ENCODE results near the gene GLP2R.

Gene GLP2R

GRCh38 chr17:9922012-9922848 is 96.5 kb downstream of the GLP2R start:
- TF ChIP-seq POLR2A (IDR thresholded peaks at IDR 0.05; ENCODE audit: low read depth, low read length) = no peak
- DNase-seq (ENCODE audit: insufficient read length, low spot score) (no peak), FAIRE-seq (no peak)

DNA sequence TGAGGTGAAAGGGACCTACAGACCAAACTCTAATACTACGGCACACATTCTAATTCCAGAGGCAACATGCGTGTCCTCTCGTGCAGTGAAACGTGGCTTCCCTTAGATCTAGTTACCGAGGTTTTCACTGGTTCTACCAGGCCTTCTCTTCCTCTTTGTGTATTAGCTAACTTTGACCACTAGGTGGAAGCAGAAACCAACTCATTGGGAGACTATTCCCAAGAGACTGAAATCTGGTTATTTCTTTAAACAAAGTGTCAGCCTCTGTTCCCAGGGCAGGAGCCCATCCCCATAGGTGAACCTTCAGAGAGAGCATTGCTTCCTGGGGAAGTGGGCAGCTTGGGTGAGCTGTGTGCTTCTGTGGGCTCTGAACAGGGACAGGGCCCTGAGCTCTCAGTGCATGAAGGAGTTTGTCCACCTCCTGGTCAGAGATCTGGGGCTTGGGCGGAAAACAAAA is 99.0 kb downstream of the GLP2R start:
- TF ChIP-seq POLR2A (IDR thresholded peaks at IDR 0.05; ENCODE audit: low read depth, low read length) = no peak
- peak; percentile 75 for FAIRE-seq
- DNase-seq (ENCODE audit: insufficient read length, low spot score) = peak; percentile 60

DNA sequence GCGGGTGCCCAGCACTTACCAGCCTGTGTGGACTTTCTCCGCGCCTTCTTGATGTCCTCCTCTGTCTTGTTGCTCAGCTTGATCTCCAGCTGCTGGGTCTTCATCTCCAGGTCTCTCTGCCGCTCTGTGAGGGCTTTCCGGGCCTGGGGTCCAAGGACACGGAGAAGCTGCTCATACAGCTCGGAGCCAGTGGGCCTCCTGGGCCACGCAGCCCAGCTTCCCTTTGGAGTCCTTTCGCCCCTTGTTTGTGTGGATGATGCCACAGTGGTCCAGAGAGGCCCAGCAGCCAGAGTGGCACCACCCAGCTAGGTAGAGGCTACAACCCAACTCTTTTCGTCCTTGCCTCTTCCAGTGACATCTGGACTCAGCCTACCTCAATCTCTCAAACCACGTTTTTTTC is 99.7 kb downstream of the GLP2R start:
- DNase-seq (ENCODE audit: insufficient read length, low spot score) (no peak), FAIRE-seq (no peak)
- no peak for TF ChIP-seq POLR2A (IDR thresholded peaks at IDR 0.05; ENCODE audit: low read depth, low read length)

- no peak for TF ChIP-seq POLR2A (IDR thresholded peaks at IDR 0.05; ENCODE audit: low read depth, low read length)
- FAIRE-seq = no peak
Observed at GRCh38 chr17:9926150-9926804, 100.6 kb downstream of the GLP2R start.

DNA sequence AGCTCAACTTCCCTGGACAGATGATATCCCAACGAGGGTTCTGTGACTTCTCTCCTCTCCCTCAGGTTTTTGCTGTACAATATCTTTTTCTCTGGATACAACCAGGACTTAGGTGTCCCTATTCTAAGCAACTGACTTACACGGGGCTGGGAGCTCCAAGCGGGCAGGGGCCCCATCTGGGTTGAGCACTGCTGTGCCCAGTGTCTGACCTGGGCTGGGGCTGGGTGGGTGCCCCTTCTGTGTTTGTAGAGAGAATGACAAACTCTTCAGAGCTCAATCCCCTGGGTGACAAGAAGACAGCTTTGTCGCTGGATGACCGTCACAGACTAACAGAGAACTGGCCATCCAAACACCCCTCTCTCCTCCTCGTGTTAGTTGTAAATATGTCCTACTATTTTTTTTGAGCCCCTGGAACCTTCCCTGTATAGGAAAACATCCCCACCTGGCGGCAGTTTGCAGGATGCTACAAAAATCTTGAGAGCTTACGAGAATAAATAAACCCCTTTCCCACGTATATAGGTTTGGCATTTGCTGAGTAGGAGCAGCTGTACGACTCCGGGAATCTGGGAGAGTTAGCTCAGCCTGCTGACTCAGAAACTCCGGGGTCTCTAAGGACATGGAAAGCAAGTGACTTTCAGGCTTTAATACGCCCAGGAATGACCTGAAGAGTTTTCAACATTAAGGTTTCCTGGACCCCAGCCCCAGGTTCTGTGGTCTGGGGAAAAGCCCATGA is 103.0 kb downstream of the GLP2R start:
- FAIRE-seq (no peak), DNase-seq (ENCODE audit: insufficient read length, low spot score) (peak; percentile 66)

More at GRCh38 chr17:9926150-9926804, 100.6 kb downstream of the GLP2R start:
- no peak for DNase-seq (ENCODE audit: insufficient read length, low spot score)

DNA sequence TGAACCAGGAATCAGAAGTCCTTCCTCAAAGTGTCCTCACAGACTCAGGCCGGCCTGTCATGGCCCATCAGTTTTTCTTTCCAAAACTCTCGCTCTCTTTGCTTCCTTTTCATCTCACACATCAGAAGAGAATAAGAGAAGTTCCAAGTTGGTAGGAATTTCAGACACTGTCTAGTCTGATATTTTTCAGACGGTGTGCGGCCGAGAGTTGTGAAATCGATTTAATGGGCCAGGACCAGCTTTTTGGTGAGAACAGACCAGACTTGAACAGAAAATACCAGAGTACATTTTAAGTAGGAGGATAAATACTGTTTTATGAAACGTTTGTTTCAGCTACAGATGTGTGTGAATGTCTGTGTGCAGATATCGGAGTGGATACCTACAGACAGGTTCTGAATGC is 104.1 kb downstream of the GLP2R start:
- no peak for TF ChIP-seq POLR2A (IDR thresholded peaks at IDR 0.05; ENCODE audit: low read depth, low read length)
- no peak for DNase-seq (ENCODE audit: insufficient read length, low spot score)
- no peak for FAIRE-seq

More for the DNA sequence above, 103.0 kb downstream of the GLP2R start:
- no peak for TF ChIP-seq POLR2A (IDR thresholded peaks at IDR 0.05; ENCODE audit: low read depth, low read length)

GRCh38 chr17:9931144-9931741 is 105.5 kb downstream of the GLP2R start:
- FAIRE-seq = no peak
- no peak for TF ChIP-seq POLR2A (IDR thresholded peaks at IDR 0.05; ENCODE audit: low read depth, low read length)
- no peak for DNase-seq (ENCODE audit: insufficient read length, low spot score)

- no peak for TF ChIP-seq POLR2A (IDR thresholded peaks at IDR 0.05; ENCODE audit: low read depth, low read length)
- DNase-seq (ENCODE audit: insufficient read length, low spot score) (no peak), FAIRE-seq (no peak)
Observed at GRCh38 chr17:9932491-9932890, 106.8 kb downstream of the GLP2R start.

DNA sequence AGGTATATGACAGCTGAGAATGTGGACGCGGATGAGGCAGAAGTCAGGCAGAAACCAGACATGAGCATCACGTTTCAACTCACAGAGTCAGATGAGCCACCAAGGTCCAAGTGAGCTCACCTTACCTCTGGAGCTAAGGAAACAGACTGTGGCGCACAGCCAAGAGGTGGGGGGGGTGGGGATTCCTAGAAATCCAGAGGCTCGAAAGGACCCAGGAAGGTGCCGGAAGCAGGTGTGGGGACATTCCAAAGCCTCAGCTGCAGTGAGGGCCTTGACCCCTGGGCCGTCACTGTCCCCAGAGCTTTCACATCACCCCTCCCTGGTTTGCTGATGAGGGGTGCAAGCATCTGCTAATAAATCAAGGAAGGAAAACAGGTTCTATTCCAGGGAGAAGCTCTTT is 108.6 kb downstream of the GLP2R start:
- FAIRE-seq = no peak
- no peak for DNase-seq (ENCODE audit: insufficient read length, low spot score)
- TF ChIP-seq POLR2A (IDR thresholded peaks at IDR 0.05; ENCODE audit: low read depth, low read length) = no peak

DNA sequence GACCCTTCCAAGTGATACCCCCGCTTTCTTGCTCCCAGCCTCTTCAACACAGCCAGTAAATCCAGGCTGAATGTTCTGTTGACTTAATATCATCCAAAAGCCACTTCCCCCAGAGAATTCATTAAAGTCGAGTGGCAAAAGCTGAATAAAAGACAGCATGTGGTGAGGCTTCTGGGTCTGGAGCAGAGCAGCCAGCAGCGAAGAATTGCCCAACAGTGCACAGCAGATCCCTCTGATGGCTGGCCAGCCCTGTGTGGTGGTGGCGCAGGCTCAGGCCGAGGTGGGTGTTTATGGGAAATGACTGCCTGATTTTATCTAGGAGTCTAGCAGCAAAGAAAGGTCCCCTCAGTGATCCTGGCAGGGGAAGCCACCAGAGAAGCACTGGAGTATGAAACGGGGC is 109.7 kb downstream of the GLP2R start:
- FAIRE-seq = no peak
- no peak for TF ChIP-seq POLR2A (IDR thresholded peaks at IDR 0.05; ENCODE audit: low read depth, low read length)

GRCh38 chr17:9936095-9936494 is 110.4 kb downstream of the GLP2R start:
- TF ChIP-seq POLR2A (IDR thresholded peaks at IDR 0.05; ENCODE audit: low read depth, low read length) = no peak
- DNase-seq (ENCODE audit: insufficient read length, low spot score) (no peak), FAIRE-seq (no peak)

More for the DNA sequence above, 109.7 kb downstream of the GLP2R start:
- DNase-seq (ENCODE audit: insufficient read length, low spot score) = no peak

- no peak for TF ChIP-seq POLR2A (IDR thresholded peaks at IDR 0.05; ENCODE audit: low read depth, low read length)
- no peak for FAIRE-seq
- no peak for DNase-seq (ENCODE audit: insufficient read length, low spot score)
Observed at GRCh38 chr17:9937241-9937761, 111.6 kb downstream of the GLP2R start.

DNA sequence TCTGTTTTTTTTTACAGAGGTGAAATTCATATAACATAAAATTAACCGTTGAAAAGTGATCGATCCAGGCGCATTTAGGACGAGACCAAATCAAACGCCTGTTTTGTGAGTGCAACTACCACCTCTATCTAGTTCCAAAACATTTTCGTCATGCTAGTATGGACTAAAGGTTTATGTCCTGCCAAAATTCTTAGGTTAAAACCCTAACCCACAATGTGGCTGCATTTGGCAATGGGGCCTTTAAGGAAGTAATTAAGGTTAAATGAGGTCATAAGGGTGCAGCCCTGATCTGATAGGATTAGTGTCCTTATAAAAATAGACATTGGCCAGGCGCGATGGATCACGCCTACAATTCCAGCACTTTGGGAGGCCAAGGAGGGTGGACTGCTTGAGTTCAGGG is 112.2 kb downstream of the GLP2R start:
- TF ChIP-seq POLR2A (IDR thresholded peaks at IDR 0.05; ENCODE audit: low read depth, low read length) = no peak
- FAIRE-seq = no peak
- no peak for DNase-seq (ENCODE audit: insufficient read length, low spot score)

All from H54 (cell line).